ENCODE data around the gene BAK1. TPM values are rescaled to one million over a fixed set of nuclear protein-coding genes. Genes with fewer than 3 reads are reported as not detected.

BAK1 gene
- total RNA-seq, 1 experiment from 2014 or later = 40.0 TPM

DNA sequence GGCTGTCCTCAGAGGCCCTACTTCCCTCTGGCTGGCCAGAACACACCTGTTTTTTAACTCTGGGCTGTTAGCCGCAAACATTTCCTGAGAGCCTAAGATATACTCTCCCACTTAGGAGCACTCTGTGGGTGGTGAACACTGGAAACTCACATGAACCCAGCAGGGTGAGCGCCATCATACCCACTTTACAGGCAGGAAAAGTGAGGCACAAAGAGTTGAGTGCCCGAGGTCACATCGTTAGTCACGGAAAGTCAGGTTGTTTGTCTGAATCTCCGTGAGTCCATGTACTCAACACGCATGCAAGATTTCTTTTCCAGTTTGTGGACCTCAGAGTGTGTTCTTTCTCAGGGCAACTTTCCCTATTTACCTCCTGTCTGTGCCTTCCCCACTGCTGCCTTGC is 1.9 kb downstream of the BAK1 start:
- H3K4me2 ChIP-seq (ENCODE audit: insufficient read depth, insufficient read length, low read length) = no peak overlapping the region
- H2AFZ ChIP-seq (ENCODE audit: low read length) = no peak overlapping the region
- peaks cover 15 to 38% (median 27%) of the 10 kb centered on the region in 3 experiments for H3K36me3 Mint-ChIP-seq (ENCODE audit: insufficient read depth in 1 of 3, low read depth in 3 of 3)
- TF ChIP-seq, protein P1, sequence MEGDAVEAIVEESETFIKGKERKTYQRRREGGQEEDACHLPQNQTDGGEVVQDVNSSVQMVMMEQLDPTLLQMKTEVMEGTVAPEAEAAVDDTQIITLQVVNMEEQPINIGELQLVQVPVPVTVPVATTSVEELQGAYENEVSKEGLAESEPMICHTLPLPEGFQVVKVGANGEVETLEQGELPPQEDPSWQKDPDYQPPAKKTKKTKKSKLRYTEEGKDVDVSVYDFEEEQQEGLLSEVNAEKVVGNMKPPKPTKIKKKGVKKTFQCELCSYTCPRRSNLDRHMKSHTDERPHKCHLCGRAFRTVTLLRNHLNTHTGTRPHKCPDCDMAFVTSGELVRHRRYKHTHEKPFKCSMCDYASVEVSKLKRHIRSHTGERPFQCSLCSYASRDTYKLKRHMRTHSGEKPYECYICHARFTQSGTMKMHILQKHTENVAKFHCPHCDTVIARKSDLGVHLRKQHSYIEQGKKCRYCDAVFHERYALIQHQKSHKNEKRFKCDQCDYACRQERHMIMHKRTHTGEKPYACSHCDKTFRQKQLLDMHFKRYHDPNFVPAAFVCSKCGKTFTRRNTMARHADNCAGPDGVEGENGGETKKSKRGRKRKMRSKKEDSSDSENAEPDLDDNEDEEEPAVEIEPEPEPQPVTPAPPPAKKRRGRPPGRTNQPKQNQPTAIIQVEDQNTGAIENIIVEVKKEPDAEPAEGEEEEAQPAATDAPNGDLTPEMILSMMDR (conservative IDR thresholded peaks at IDR 0.05) = no peak
- H4K5ac ChIP-seq (ENCODE audit: insufficient read length, low read depth, low read length) = no peak overlapping the region
- H3K18ac ChIP-seq (ENCODE audit: insufficient read length, low read depth, low read length) = no peak overlapping the region
- no CpG with 5 or more reads among the region's 7 CpGs for WGBS (ENCODE audit: extremely low coverage, insufficient read length, low lambda C conversion rate)
- H3K27me3 ChIP-seq (ENCODE audit: insufficient read depth, low read length) = no peaks in the 10 kb centered on the region
- no peaks in the 10 kb centered on the region; the same call in 1 of the 2 replicates for H3K79me2 ChIP-seq (ENCODE audit: insufficient read depth, low read length)
- no peak overlapping the region for H2BK20ac ChIP-seq (ENCODE audit: low read depth, low read length, poor library complexity, severe bottlenecking)
- no peak overlapping the region for H3T11ph ChIP-seq (ENCODE audit: low read length)
- H4K8ac ChIP-seq (replicated peaks; ENCODE audit: insufficient read length, low read depth, low read length) = no peak overlapping the region
- no peak overlapping the region for H2BK120ac ChIP-seq (ENCODE audit: low read depth, low read length, poor library complexity, severe bottlenecking)
- no peaks in the 10 kb centered on the region for H3K27me3 Mint-ChIP-seq (ENCODE audit: low read depth)
- H3K4me1 ChIP-seq (ENCODE audit: insufficient read depth, low read length) = no peaks in the 10 kb centered on the region
- H3K23ac ChIP-seq (ENCODE audit: insufficient read length, low read depth, low read length) = no peak overlapping the region
- H4K91ac ChIP-seq (ENCODE audit: insufficient read length, low read depth, low read length) = no peak overlapping the region
- H3K27ac ChIP-seq (ENCODE audit: insufficient read length, low read depth, low read length) = no peak overlapping the region
- H3K4me1 Mint-ChIP-seq = peaks cover 6 to 16% of the 10 kb centered on the region in 2 experiments; a peak in 3 of 4 replicates
- peak overlapping the region; percentile 84 to 88 for H3K4me3 Mint-ChIP-seq
- no peak overlapping the region for H3K9ac ChIP-seq (ENCODE audit: extremely low read depth, insufficient read length, low read length)
- no peak overlapping the region for H2AK5ac ChIP-seq (ENCODE audit: insufficient read length, low read length)
- H2BK15ac ChIP-seq (ENCODE audit: low read depth, low read length) = no peak overlapping the region
- no peaks in the 10 kb centered on the region for H3K9me3 ChIP-seq (ENCODE audit: control insufficient read depth, low read depth, low read length)
- no peak overlapping the region for H3K4ac ChIP-seq (ENCODE audit: low read depth, low read length)
- H3K14ac ChIP-seq (ENCODE audit: insufficient read depth, low read length) = no peak overlapping the region
- no peak overlapping the region for H2BK12ac ChIP-seq (ENCODE audit: insufficient read length, low read depth, low read length)
- no peak overlapping the region for H2BK5ac ChIP-seq (ENCODE audit: insufficient read length, low read length)
- no peak overlapping the region for H3K56ac ChIP-seq (ENCODE audit: insufficient read length, low read depth, low read length)
- H3K27ac Mint-ChIP-seq = peak overlapping the region in 1 of 3 experiments; percentile 2; a peak in 1 of 7 replicates
- H3K23me2 ChIP-seq (ENCODE audit: insufficient read length, low read depth, low read length, poor library complexity, severe bottlenecking) = peaks cover 5% of the 10 kb centered on the region
- no peaks in the 10 kb centered on the region for H4K20me1 ChIP-seq (ENCODE audit: control insufficient read depth, insufficient read depth, insufficient read length)
- no peaks in the 10 kb centered on the region for H3K9me3 Mint-ChIP-seq
- no peak for DNase-seq
- peaks cover 4% of the 10 kb centered on the region for H3K79me1 ChIP-seq (ENCODE audit: insufficient read depth, low read depth, low read length, poor library complexity, severe bottlenecking)
